ENCODE data around the gene HTT. TPM values are rescaled to one million over a fixed set of nuclear protein-coding genes. Genes with fewer than 3 reads are reported as not detected.

The HTT gene
- polyA plus RNA-seq, 1 donor from 2014 or later = 11.5 TPM

DNA sequence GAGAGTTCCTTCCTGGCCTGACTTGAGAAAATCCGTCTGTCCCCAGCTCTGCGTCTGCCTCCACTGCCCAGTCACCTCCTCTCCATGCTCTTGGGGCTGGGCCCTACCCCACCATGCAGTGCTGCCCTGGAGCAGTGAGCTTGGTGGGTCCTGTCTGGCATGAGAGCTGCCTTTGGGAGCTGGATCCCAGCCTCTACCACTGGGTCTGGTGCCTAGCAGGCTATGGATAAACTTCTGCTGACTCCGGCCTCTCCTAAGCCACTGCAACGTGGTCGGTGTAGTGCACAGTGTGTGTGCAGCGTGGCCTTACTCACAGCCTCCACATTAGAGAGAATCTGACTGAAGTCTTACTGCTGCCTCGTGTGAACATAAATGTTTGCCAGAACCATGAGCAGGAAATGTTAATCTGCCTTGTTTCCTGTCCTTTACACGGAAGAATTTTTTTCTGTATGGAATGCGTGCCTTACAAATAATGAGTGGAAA, 47.6 kb downstream of the HTT start:
- Histone ChIP-seq H4K20me1 (ENCODE audit: insufficient read depth) (no peaks in the 10 kb centered on the region), H3K4me3 (ENCODE audit: low read length) (no peak overlapping the region), H3K36me3 (ENCODE audit: insufficient read depth, low read length) (peaks cover 7% of the 10 kb centered on the region), H3K27ac (ENCODE audit: low read length) (no peak overlapping the region), H3K27me3 (ENCODE audit: insufficient read depth, low read depth, low read length) (no peaks in the 10 kb centered on the region), H2AFZ (ENCODE audit: low read depth, low read length) (no peak overlapping the region), H3K9ac (ENCODE audit: low read length) (no peak overlapping the region), H3K9me3 (ENCODE audit: low read length) (no peaks in the 10 kb centered on the region), H3K79me2 (replicated peaks; ENCODE audit: insufficient read depth, low read length) (no peaks in the 10 kb centered on the region), H3K4me2 (ENCODE audit: low read length) (no peak overlapping the region), H3F3A (ENCODE audit: insufficient read depth, low read length, poor library complexity, severe bottlenecking) (no peaks in the 10 kb centered on the region), H3K9me2 (ENCODE audit: insufficient read depth, low read length) (no peaks in the 10 kb centered on the region)
- TF ChIP-seq EP300 (conservative IDR thresholded peaks at IDR 0.05; ENCODE audit: poor library complexity, severe bottlenecking) (no peak), TAF1 (IDR thresholded peaks at IDR 0.05; ENCODE audit: low read depth) (no peak), POLR2AphosphoS5 (IDR thresholded peaks at IDR 0.05) (no peak)
- TF ChIP-seq, protein P1, sequence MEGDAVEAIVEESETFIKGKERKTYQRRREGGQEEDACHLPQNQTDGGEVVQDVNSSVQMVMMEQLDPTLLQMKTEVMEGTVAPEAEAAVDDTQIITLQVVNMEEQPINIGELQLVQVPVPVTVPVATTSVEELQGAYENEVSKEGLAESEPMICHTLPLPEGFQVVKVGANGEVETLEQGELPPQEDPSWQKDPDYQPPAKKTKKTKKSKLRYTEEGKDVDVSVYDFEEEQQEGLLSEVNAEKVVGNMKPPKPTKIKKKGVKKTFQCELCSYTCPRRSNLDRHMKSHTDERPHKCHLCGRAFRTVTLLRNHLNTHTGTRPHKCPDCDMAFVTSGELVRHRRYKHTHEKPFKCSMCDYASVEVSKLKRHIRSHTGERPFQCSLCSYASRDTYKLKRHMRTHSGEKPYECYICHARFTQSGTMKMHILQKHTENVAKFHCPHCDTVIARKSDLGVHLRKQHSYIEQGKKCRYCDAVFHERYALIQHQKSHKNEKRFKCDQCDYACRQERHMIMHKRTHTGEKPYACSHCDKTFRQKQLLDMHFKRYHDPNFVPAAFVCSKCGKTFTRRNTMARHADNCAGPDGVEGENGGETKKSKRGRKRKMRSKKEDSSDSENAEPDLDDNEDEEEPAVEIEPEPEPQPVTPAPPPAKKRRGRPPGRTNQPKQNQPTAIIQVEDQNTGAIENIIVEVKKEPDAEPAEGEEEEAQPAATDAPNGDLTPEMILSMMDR (IDR thresholded peaks at IDR 0.05; ENCODE audit: poor library complexity, severe bottlenecking) = no peak
- TF ChIP-seq, protein P2, sequence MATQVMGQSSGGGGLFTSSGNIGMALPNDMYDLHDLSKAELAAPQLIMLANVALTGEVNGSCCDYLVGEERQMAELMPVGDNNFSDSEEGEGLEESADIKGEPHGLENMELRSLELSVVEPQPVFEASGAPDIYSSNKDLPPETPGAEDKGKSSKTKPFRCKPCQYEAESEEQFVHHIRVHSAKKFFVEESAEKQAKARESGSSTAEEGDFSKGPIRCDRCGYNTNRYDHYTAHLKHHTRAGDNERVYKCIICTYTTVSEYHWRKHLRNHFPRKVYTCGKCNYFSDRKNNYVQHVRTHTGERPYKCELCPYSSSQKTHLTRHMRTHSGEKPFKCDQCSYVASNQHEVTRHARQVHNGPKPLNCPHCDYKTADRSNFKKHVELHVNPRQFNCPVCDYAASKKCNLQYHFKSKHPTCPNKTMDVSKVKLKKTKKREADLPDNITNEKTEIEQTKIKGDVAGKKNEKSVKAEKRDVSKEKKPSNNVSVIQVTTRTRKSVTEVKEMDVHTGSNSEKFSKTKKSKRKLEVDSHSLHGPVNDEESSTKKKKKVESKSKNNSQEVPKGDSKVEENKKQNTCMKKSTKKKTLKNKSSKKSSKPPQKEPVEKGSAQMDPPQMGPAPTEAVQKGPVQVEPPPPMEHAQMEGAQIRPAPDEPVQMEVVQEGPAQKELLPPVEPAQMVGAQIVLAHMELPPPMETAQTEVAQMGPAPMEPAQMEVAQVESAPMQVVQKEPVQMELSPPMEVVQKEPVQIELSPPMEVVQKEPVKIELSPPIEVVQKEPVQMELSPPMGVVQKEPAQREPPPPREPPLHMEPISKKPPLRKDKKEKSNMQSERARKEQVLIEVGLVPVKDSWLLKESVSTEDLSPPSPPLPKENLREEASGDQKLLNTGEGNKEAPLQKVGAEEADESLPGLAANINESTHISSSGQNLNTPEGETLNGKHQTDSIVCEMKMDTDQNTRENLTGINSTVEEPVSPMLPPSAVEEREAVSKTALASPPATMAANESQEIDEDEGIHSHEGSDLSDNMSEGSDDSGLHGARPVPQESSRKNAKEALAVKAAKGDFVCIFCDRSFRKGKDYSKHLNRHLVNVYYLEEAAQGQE (IDR thresholded peaks at IDR 0.05; ENCODE audit: borderline replicate concordance) = no peak

DNA sequence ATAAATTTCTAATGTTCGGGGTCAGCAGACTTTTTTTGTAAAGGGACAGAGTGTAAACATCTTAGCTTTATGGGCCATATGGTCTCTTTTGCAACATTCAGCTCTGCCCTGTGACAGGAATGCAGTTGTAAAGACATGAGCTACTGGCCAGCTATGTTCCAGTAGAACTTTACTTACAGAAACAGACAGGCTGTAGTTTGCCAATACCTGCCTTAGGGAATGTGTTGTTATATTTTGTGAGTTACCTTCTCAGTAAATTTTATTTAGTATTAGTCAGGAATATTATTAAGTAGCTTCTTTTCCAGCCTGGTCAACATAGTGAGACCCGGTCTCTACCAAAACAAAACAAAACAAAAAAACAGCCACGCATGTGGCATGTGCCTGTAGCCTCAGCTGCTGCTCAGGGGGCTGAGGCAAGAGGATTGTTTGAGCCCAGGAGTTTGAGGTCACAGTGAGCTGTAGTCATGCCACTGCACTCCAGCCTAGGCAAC, 48.7 kb downstream of the HTT start:
- Histone ChIP-seq H3K36me3 (ENCODE audit: insufficient read depth, low read length) (peaks cover 10% of the 10 kb centered on the region), H3K27me3 (ENCODE audit: insufficient read depth, low read depth, low read length) (no peaks in the 10 kb centered on the region), H2AFZ (ENCODE audit: low read depth, low read length) (no peak overlapping the region), H3K27ac (ENCODE audit: low read length) (no peak overlapping the region), H3K79me2 (replicated peaks; ENCODE audit: insufficient read depth, low read length) (no peaks in the 10 kb centered on the region), H3K9me3 (ENCODE audit: low read length) (no peaks in the 10 kb centered on the region), H3K9me2 (ENCODE audit: insufficient read depth, low read length) (no peaks in the 10 kb centered on the region), H4K20me1 (ENCODE audit: insufficient read depth) (no peaks in the 10 kb centered on the region), H3K4me3 (ENCODE audit: low read length) (no peak overlapping the region), H3K9ac (ENCODE audit: low read length) (no peak overlapping the region), H3K4me2 (ENCODE audit: low read length) (no peak overlapping the region), H3F3A (ENCODE audit: insufficient read depth, low read length, poor library complexity, severe bottlenecking) (no peaks in the 10 kb centered on the region)
- TF ChIP-seq EP300 (conservative IDR thresholded peaks at IDR 0.05; ENCODE audit: poor library complexity, severe bottlenecking) = no peak
- TF ChIP-seq MXI1 (conservative IDR thresholded peaks at IDR 0.05; ENCODE audit: poor library complexity, severe bottlenecking) = no peak
- no peak for TF ChIP-seq TAF1 (IDR thresholded peaks at IDR 0.05; ENCODE audit: low read depth)
- no peak for TF ChIP-seq SMC3 (conservative IDR thresholded peaks at IDR 0.05; ENCODE audit: poor library complexity)
- TF ChIP-seq, protein P2 (IDR thresholded peaks at IDR 0.05; ENCODE audit: borderline replicate concordance) = no peak
- no peak for TF ChIP-seq POLR2AphosphoS5 (IDR thresholded peaks at IDR 0.05)
- no peak for TF ChIP-seq EZH2 (IDR thresholded peaks at IDR 0.05; ENCODE audit: borderline replicate concordance, insufficient read depth, low read length, poor library complexity, severe bottlenecking)
- no peak for TF ChIP-seq RAD21 (conservative IDR thresholded peaks at IDR 0.05)
